ENCODE measurements around the gene SYT2. TPM values are rescaled to one million over a fixed set of nuclear protein-coding genes. Genes with fewer than 3 reads are reported as not detected.

SYT2 gene
- polyA plus RNA-seq, 1 experiment: not detected

GRCh38 chr1:202687370-202687769 is 22.9 kb downstream of the SYT2 start:
- no peak for DNase-seq (ENCODE audit: low read depth)

GRCh38 chr1:202685641-202686040 is 24.6 kb downstream of the SYT2 start:
- Histone ChIP-seq H3K36me3 (ENCODE audit: control insufficient read depth, insufficient read depth, low read length) (no peaks in the 10 kb centered on the region), H3K4me3 (ENCODE audit: low read depth, low read length) (no peak overlapping the region), H3K27me3 (ENCODE audit: control insufficient read depth, insufficient read depth, low read length) (peaks cover 41% of the 10 kb centered on the region)
- no peak for TF ChIP-seq CTCF (IDR thresholded peaks at IDR 0.05; ENCODE audit: insufficient read depth, low read depth, low read length)
- DNase-seq (ENCODE audit: low read depth): no peak
- CTCF ChIA-PET: interaction anchor here (1.3 kb wide), 1 partner anchor 502 kb away, joined by 4 read pairs; no protein-coding TSS in a partner anchor
- POLR2A ChIA-PET: no interaction called here

More at GRCh38 chr1:202687370-202687769, 22.9 kb downstream of the SYT2 start:
- ChIA-PET CTCF (no interaction called here), POLR2A (no interaction called here)
- no peak overlapping the region for H3K4me3 ChIP-seq (ENCODE audit: low read depth, low read length)
- no peak for TF ChIP-seq CTCF (IDR thresholded peaks at IDR 0.05; ENCODE audit: insufficient read depth, low read depth, low read length)
- H3K36me3 ChIP-seq (ENCODE audit: control insufficient read depth, insufficient read depth, low read length): no peaks in the 10 kb centered on the region
- H3K27me3 ChIP-seq (ENCODE audit: control insufficient read depth, insufficient read depth, low read length): peaks cover 32% of the 10 kb centered on the region

GRCh38 chr1:202684716-202685115 is 25.5 kb downstream of the SYT2 start:
- no peak for TF ChIP-seq CTCF (IDR thresholded peaks at IDR 0.05; ENCODE audit: insufficient read depth, low read depth, low read length)
- Histone ChIP-seq H3K4me3 (ENCODE audit: low read depth, low read length) (no peak overlapping the region), H3K27me3 (ENCODE audit: control insufficient read depth, insufficient read depth, low read length) (peaks cover 42% of the 10 kb centered on the region), H3K36me3 (ENCODE audit: control insufficient read depth, insufficient read depth, low read length) (no peaks in the 10 kb centered on the region)
- DNase-seq (ENCODE audit: low read depth): no peak
- ChIA-PET CTCF (no interaction called here), POLR2A (no interaction called here)

GRCh38 chr1:202683029-202683428 is 27.2 kb downstream of the SYT2 start:
- ChIA-PET POLR2A (no interaction called here), CTCF (interaction anchor here (1.1 kb wide), 1 partner anchor 22 kb away, joined by 3 read pairs; no protein-coding TSS in a partner anchor)
- DNase-seq (ENCODE audit: low read depth): no peak
- Histone ChIP-seq H3K4me3 (ENCODE audit: low read depth, low read length) (no peak overlapping the region), H3K36me3 (ENCODE audit: control insufficient read depth, insufficient read depth, low read length) (no peaks in the 10 kb centered on the region), H3K27me3 (ENCODE audit: control insufficient read depth, insufficient read depth, low read length) (peaks cover 42% of the 10 kb centered on the region)
- TF ChIP-seq CTCF (IDR thresholded peaks at IDR 0.05; ENCODE audit: insufficient read depth, low read depth, low read length): no peak

- CTCF ChIA-PET: interaction anchor here (0.6 to 1.1 kb wide), 3 partner anchors 22 to 62 kb away, joined by 3 to 4 read pairs (median 3); partner anchors contain the start of gene SYT2
- no peak for DNase-seq (ENCODE audit: low read depth)
- Histone ChIP-seq H3K27me3 (ENCODE audit: control insufficient read depth, insufficient read depth, low read length) (peaks cover 41% of the 10 kb centered on the region), H3K36me3 (ENCODE audit: control insufficient read depth, insufficient read depth, low read length) (no peaks in the 10 kb centered on the region), H3K4me3 (ENCODE audit: low read depth, low read length) (no peak overlapping the region)
- POLR2A ChIA-PET: no interaction called here
- TF ChIP-seq CTCF (IDR thresholded peaks at IDR 0.05; ENCODE audit: insufficient read depth, low read depth, low read length): no peak
Observed at GRCh38 chr1:202682477-202682876, 27.8 kb downstream of the SYT2 start.

All from BJ (cell line).